GM12891 (cell line): ENCODE data around the gene CSAD.

Experiments
- POLR2A ChIP-seq: IDR thresholded peaks from 2 replicates; pipeline ENCODE4 v1.6.1; 2011; ENCODE audit warnings: low read depth, low read length, control low read depth
- POLR2AphosphoS5 ChIP-seq: IDR thresholded peaks from 2 replicates; pipeline ENCODE4 v1.6.1; 2011; ENCODE audit warnings: low read depth, low read length, control low read depth
- POU2F2 ChIP-seq: IDR thresholded peaks from 2 replicates; pipeline ENCODE4 v1.6.1; 2011; ENCODE audit warnings: low read depth, mild to moderate bottlenecking, control low read depth, low read length, moderate library complexity
- SPI1 ChIP-seq: IDR thresholded peaks from 2 replicates; pipeline ENCODE4 v1.6.1; 2011; ENCODE audit warnings: low read depth, low read length, control low read depth
- TAF1 ChIP-seq: IDR thresholded peaks from 2 replicates; pipeline ENCODE4 v1.6.1; 2011; ENCODE audit warnings: low read depth, low read length, control low read depth

- TF ChIP-seq POLR2A (no peak), SPI1 (no peak), POLR2AphosphoS5 (no peak), TAF1 (no peak), POU2F2 (no peak)
Measured at GRCh38 chr12:53172352-53172751, 8.4 kb downstream of the CSAD start.
